Neural progenitor cell (in vitro differentiated cells): ENCODE data around the gene SNAPC4. TPM values are rescaled to one million over a fixed set of nuclear protein-coding genes. Genes with fewer than 3 reads are reported as not detected.

Experiments used
- DNase-seq: peaks from one replicate; pipeline ENCODE4 v3.0.0-alpha.2; 2016; ENCODE audit warnings: low spot score
- H2AFZ ChIP-seq: fragments of 200-600 bp; sonication (generic); replicated peaks from 2 replicates; pipeline ENCODE4 v1.6.1; 2016; ENCODE audit warnings: antibody characterized with exemption
- H3F3A ChIP-seq: fragments of 200-600 bp; sonication (generic); 2 replicates; pipeline ENCODE4 v1.6.1; 2016; ENCODE audit warnings: antibody characterized with exemption, low read depth
- H3K27ac ChIP-seq: fragments of 200-600 bp; sonication (generic); 2 replicates; pipeline ENCODE4 v1.5.1; 2016; ENCODE audit warnings: mild to moderate bottlenecking
- H3K27me3 ChIP-seq: fragments of 200-600 bp; sonication (generic); 2 replicates; pipeline ENCODE4 v1.6.1; 2016; ENCODE audit warnings: mild to moderate bottlenecking, moderate library complexity
- H3K36me3 ChIP-seq: fragments of 200-600 bp; sonication (generic); 2 replicates; pipeline ENCODE4 v1.5.1; 2016
- H3K4me1 ChIP-seq: fragments of 200-600 bp; sonication (generic); 2 replicates; pipeline ENCODE4 v1.6.1; 2016; ENCODE audit warnings: mixed run types
- H3K4me2 ChIP-seq: fragments of 200-600 bp; sonication (generic); 2 replicates; pipeline ENCODE4 v1.6.1; 2016
- H3K4me3 ChIP-seq: fragments of 200-600 bp; sonication (generic); 2 replicates; pipeline ENCODE4 v1.5.1; 2016
- H3K79me2 ChIP-seq: fragments of 200-600 bp; sonication (generic); 2 replicates; pipeline ENCODE4 v1.6.1; 2016; ENCODE audit warnings: low read depth
- H3K9ac ChIP-seq: fragments of 200-600 bp; sonication (generic); 2 replicates; pipeline ENCODE4 v1.6.1; 2016
- H3K9me3 ChIP-seq: fragments of 200-600 bp; sonication (generic); 2 replicates; pipeline ENCODE4 v1.5.1; 2016; ENCODE audit warnings: low read depth
- H4K20me1 ChIP-seq: fragments of 200-600 bp; sonication (generic); 2 replicates; pipeline ENCODE4 v1.6.1; 2016; ENCODE audit warnings: low read depth
- H3K27ac Mint-ChIP-seq: 3 replicates; pipeline ENCODE4 v1.8.0; 2021; ENCODE audit warnings: mixed read lengths
- H3K27me3 Mint-ChIP-seq: 2 replicates; pipeline ENCODE4 v1.8.0; 2022; ENCODE audit warnings: low read depth, mild to moderate bottlenecking, inconsistent platforms, moderate library complexity, mixed read lengths; ENCODE audit not compliant: insufficient read depth
- H3K36me3 Mint-ChIP-seq: 3 replicates; pipeline ENCODE4 v1.8.0; 2021; ENCODE audit warnings: mixed read lengths
- H3K4me1 Mint-ChIP-seq: 3 replicates; pipeline ENCODE4 v1.8.0; 2021; ENCODE audit warnings: mixed read lengths
- H3K4me3 Mint-ChIP-seq: 3 replicates; pipeline ENCODE4 v1.8.0; 2021; ENCODE audit warnings: mild to moderate bottlenecking, moderate library complexity, mixed read lengths
- H3K9me3 Mint-ChIP-seq: 3 replicates; pipeline ENCODE4 v1.8.0; 2020; ENCODE audit warnings: mixed read lengths
- CTCF ChIP-seq: fragments of 200-600 bp; sonication (generic); IDR thresholded peaks from 2 replicates; pipeline ENCODE4 v1.5.1; 2017; ENCODE audit warnings: antibody characterized with exemption, mild to moderate bottlenecking
- EZH2 ChIP-seq: fragments of 200-600 bp; sonication (generic); IDR thresholded peaks from 2 replicates; pipeline ENCODE4 v1.6.1; 2017; ENCODE audit warnings: antibody characterized with exemption, mild to moderate bottlenecking, moderate library complexity
- EZH2phosphoT487 ChIP-seq: fragments of 200-600 bp; sonication (generic); IDR thresholded peaks from 2 replicates; pipeline ENCODE4 v1.6.1; 2017; ENCODE audit warnings: antibody characterized with exemption
- total RNA-seq: library from RNA; depleted of rRNA; stranded (reverse); fragments of >200 nt; gene quantifications from 2 replicates; pipeline ENCODE4 v1.2.3, GENCODE V29; 2015; ENCODE audit warnings: low replicate concordance

The SNAPC4 gene
- total RNA-seq, 1 donor from 2014 or later, result 6.8 TPM

GRCh38 chr9:136398286-136398685, 1.7 kb downstream of the SNAPC4 start:
- Histone ChIP-seq H3K9me3 (no peaks in the 10 kb centered on the region), H2AFZ (no peak overlapping the region), H3K27ac (no peak overlapping the region), H4K20me1 (peaks cover 20% of the 10 kb centered on the region), H3K79me2 (peaks cover 24% of the 10 kb centered on the region), H3K36me3 (no peaks in the 10 kb centered on the region), H3K9ac (no peak overlapping the region), H3K4me2 (no peak overlapping the region), H3K4me3 (peak overlapping the region; percentile 99), H3F3A (peaks cover 18% of the 10 kb centered on the region), H3K27me3 (no peaks in the 10 kb centered on the region), H3K4me1 (no peaks in the 10 kb centered on the region)
- Mint-ChIP-seq H3K36me3 (peaks cover 15% of the 10 kb centered on the region), H3K27ac (no peak overlapping the region), H3K4me1 (peaks cover 14% of the 10 kb centered on the region), H3K9me3 (no peaks in the 10 kb centered on the region), H3K27me3 (peaks cover 4% of the 10 kb centered on the region), H3K4me3 (peak overlapping the region; percentile 92)
- TF ChIP-seq CTCF (no peak), EZH2phosphoT487 (no peak), EZH2 (no peak)
- DNase-seq, result no peak

GRCh38 chr9:136397643-136398042, 2.3 kb downstream of the SNAPC4 start:
- peaks cover 14% of the 10 kb centered on the region for H3K4me1 Mint-ChIP-seq
- Histone ChIP-seq H3K27me3 (no peaks in the 10 kb centered on the region), H3F3A (peaks cover 18% of the 10 kb centered on the region), H3K27ac (no peak overlapping the region), H3K4me1 (no peaks in the 10 kb centered on the region), H3K4me2 (no peak overlapping the region), H3K36me3 (no peaks in the 10 kb centered on the region), H3K9ac (no peak overlapping the region), H3K79me2 (peaks cover 24% of the 10 kb centered on the region), H3K9me3 (no peaks in the 10 kb centered on the region), H4K20me1 (peaks cover 20% of the 10 kb centered on the region), H3K4me3 (no peak overlapping the region), H2AFZ (no peak overlapping the region)
- TF ChIP-seq EZH2phosphoT487 (no peak), EZH2 (no peak), CTCF (no peak)
- H3K4me3 Mint-ChIP-seq, result no peak overlapping the region
- no peak for DNase-seq
- peaks cover 14% of the 10 kb centered on the region for H3K36me3 Mint-ChIP-seq
- H3K27ac Mint-ChIP-seq, result no peak overlapping the region
- peaks cover 4% of the 10 kb centered on the region for H3K27me3 Mint-ChIP-seq
- no peaks in the 10 kb centered on the region for H3K9me3 Mint-ChIP-seq

- no peak overlapping the region for H3K4me3 ChIP-seq
- no peak overlapping the region for H3K27ac ChIP-seq
- no peaks in the 10 kb centered on the region for H3K4me1 ChIP-seq
- TF ChIP-seq EZH2 (no peak), EZH2phosphoT487 (no peak), CTCF (no peak)
- Mint-ChIP-seq H3K27me3 (peaks cover 1% of the 10 kb centered on the region), H3K9me3 (no peaks in the 10 kb centered on the region), H3K4me1 (peaks cover 12% of the 10 kb centered on the region), H3K4me3 (peak overlapping the region; percentile 43), H3K36me3 (peaks cover 11% of the 10 kb centered on the region), H3K27ac (no peak overlapping the region)
- no peaks in the 10 kb centered on the region for H3K36me3 ChIP-seq
- peaks cover 20% of the 10 kb centered on the region for H4K20me1 ChIP-seq
- no peak overlapping the region for H3K4me2 ChIP-seq
- H2AFZ ChIP-seq, result no peak overlapping the region
- no peaks in the 10 kb centered on the region for H3K9me3 ChIP-seq
- H3K9ac ChIP-seq, result no peak overlapping the region
- peaks cover 9% of the 10 kb centered on the region for H3F3A ChIP-seq
- DNase-seq, result no peak
- peaks cover 24% of the 10 kb centered on the region for H3K79me2 ChIP-seq
- no peaks in the 10 kb centered on the region for H3K27me3 ChIP-seq
Observed at GRCh38 chr9:136396219-136396515, 3.8 kb downstream of the SNAPC4 start.
